PC-9 (cell line): ENCODE results near the gene SNAP47. TPM values are rescaled to one million over a fixed set of nuclear protein-coding genes. Genes with fewer than 3 reads are reported as not detected.

ENCODE experiments used
- BruUV-seq: library from RNA; stranded (reverse); fragments of 400-500 nt; replicated peaks from 2 replicates; lab custom pipeline; 2021; lab: Mats Ljungman, UMichigan
- CTCF ChIA-PET: fragments of 300-600 bp; sonication (Branson Sonifier 250); formaldehyde crosslinking; loops from one replicate; lab custom pipeline; 2022; ENCODE audit warnings: antibody characterized with exemption; lab: Charles Lee
- POLR2A ChIA-PET: fragments of 300-600 bp; sonication (Branson Sonifier 250); formaldehyde crosslinking; loops from one replicate; lab custom pipeline; 2022; ENCODE audit warnings: antibody characterized with exemption; ENCODE audit not compliant: unreplicated experiment; lab: Charles Lee
- DNase-seq, 2 experiments: peaks; one replicate each; pipeline versions ENCODE4 v3.0.0 to v3.0.0-alpha.2; 2015 to 2022; ENCODE audit warnings: mixed read lengths in 1 of 2
- H2AFZ ChIP-seq: fragments of 200-600 bp; sonication (generic); 2 replicates; pipeline ENCODE4 v1.8.1; 2017; ENCODE audit warnings: antibody characterized with exemption
- H3F3A ChIP-seq: fragments of 200-600 bp; sonication (generic); 2 replicates; pipeline ENCODE4 v1.8.1; 2017; ENCODE audit warnings: antibody characterized with exemption, mild to moderate bottlenecking, low read depth; ENCODE audit not compliant: insufficient read depth
- H3K27ac ChIP-seq: fragments of 200-600 bp; sonication (generic); 2 replicates; pipeline ENCODE4 v1.6.1; 2016; ENCODE audit warnings: mixed run types
- H3K27me3 ChIP-seq: fragments of 200-600 bp; sonication (generic); 2 replicates; pipeline ENCODE4 v1.6.1; 2016; ENCODE audit warnings: low read depth, mixed run types; ENCODE audit not compliant: insufficient read depth
- H3K36me3 ChIP-seq: fragments of 200-600 bp; sonication (generic); 2 replicates; pipeline ENCODE4 v1.6.1; 2016; ENCODE audit warnings: low read depth, mixed run types
- H3K4me1 ChIP-seq: fragments of 200-600 bp; sonication (generic); replicated peaks from 2 replicates; pipeline ENCODE4 v1.6.1; 2016; ENCODE audit warnings: mixed run types; ENCODE audit not compliant: insufficient read depth
- H3K4me2 ChIP-seq: fragments of 200-600 bp; sonication (generic); 2 replicates; pipeline ENCODE4 v1.6.1; 2017; ENCODE audit warnings: mixed run types
- H3K4me3 ChIP-seq: fragments of 200-600 bp; sonication (generic); 2 replicates; pipeline ENCODE4 v1.6.1; 2016; ENCODE audit warnings: mixed run types
- H3K79me2 ChIP-seq: fragments of 200-600 bp; sonication (generic); 2 replicates; pipeline ENCODE4 v1.6.1; 2017; ENCODE audit warnings: low read depth, mixed run types
- H3K9me2 ChIP-seq: fragments of 200-600 bp; sonication (generic); 2 replicates; pipeline ENCODE4 v1.8.1; 2017; ENCODE audit warnings: mild to moderate bottlenecking; ENCODE audit not compliant: insufficient read depth
- H3K9me3 ChIP-seq: fragments of 200-600 bp; sonication (generic); 2 replicates; pipeline ENCODE4 v1.8.1; 2016; ENCODE audit warnings: low read depth; ENCODE audit not compliant: insufficient read depth
- H4K20me1 ChIP-seq: fragments of 200-600 bp; sonication (generic); 2 replicates; pipeline ENCODE4 v1.8.1; 2017; ENCODE audit not compliant: insufficient read depth
- EZH2 ChIP-seq: fragments of 200-600 bp; sonication (generic); IDR thresholded peaks from 2 replicates; pipeline ENCODE4 v1.8.0; 2017; ENCODE audit warnings: antibody characterized with exemption, low read depth
- intact Hi-C: fragments of 100-400 bp; cut with micrococcal nuclease; formaldehyde crosslinking; loops from one replicate; pipeline ENCODE4 v1.10.0; 2022; ENCODE audit not compliant: unreplicated experiment
- total RNA-seq: library from RNA; stranded (reverse); gene quantifications from 2 replicates; pipeline ENCODE4 v1.2.3, GENCODE V29; 2021
- TF ChIP-seq, protein P1 (sequence below): fragments of 200-600 bp; sonication (generic); conservative IDR thresholded peaks from 2 replicates; pipeline ENCODE4 v1.6.1; 2017; ENCODE audit warnings: mixed run types, antibody characterized with exemption, mild to moderate bottlenecking, moderate library complexity

SNAP47 gene
- total RNA-seq, 1 experiment from 2014 or later, result 70.2 TPM

DNA sequence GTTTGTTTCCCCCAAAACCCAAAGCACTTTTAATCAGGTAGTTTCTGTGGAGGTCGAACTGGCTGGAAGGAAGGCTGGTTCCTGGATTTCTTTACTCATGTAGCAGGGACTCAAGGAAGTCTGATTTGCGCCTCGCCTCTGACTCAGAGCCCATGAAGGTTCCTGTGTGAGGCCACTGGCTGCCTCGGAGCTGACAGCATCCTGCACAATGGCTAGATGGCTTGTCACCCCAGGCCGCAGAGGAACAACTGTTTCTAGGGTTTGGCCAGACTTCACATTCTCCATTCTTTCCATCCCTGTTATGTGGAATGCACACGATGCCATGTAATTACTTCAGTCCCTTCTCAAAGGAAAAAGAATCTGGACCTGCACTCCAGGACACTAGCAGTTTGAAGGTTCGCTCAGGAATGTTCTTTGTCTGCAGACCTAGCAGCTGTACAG, 41.1 kb downstream of the SNAP47 start:
- no peaks in the 10 kb centered on the region for H3K4me1 ChIP-seq
- H3K36me3 ChIP-seq, result no peaks in the 10 kb centered on the region
- H3K4me3 ChIP-seq, result no peak overlapping the region
- ChIA-PET POLR2A (interaction anchor here (0.6 to 1.2 kb wide), 3 partner anchors 10 to 307 kb away, joined by 4 to 6 read pairs (median 5); no protein-coding TSS in a partner anchor), CTCF (interaction anchor here (0.6 kb wide), 1 partner anchor 696 kb away, joined by 5 read pairs; no protein-coding TSS in a partner anchor)
- H3K79me2 ChIP-seq, result no peaks in the 10 kb centered on the region
- intact Hi-C loops, result loop anchor here (1.0 kb wide), 1 partner anchor 10 kb away; no protein-coding TSS in a partner anchor
- H4K20me1 ChIP-seq, result peaks cover 4% of the 10 kb centered on the region; the same call in 1 of the 2 replicates
- no peak for TF ChIP-seq EZH2
- TF ChIP-seq, protein P1, sequence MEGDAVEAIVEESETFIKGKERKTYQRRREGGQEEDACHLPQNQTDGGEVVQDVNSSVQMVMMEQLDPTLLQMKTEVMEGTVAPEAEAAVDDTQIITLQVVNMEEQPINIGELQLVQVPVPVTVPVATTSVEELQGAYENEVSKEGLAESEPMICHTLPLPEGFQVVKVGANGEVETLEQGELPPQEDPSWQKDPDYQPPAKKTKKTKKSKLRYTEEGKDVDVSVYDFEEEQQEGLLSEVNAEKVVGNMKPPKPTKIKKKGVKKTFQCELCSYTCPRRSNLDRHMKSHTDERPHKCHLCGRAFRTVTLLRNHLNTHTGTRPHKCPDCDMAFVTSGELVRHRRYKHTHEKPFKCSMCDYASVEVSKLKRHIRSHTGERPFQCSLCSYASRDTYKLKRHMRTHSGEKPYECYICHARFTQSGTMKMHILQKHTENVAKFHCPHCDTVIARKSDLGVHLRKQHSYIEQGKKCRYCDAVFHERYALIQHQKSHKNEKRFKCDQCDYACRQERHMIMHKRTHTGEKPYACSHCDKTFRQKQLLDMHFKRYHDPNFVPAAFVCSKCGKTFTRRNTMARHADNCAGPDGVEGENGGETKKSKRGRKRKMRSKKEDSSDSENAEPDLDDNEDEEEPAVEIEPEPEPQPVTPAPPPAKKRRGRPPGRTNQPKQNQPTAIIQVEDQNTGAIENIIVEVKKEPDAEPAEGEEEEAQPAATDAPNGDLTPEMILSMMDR, result no peak
- H3K9me2 ChIP-seq, result no peaks in the 10 kb centered on the region
- peak in 1 of 2 experiments; percentile 68 for DNase-seq
- H2AFZ ChIP-seq, result no peak overlapping the region
- H3K9me3 ChIP-seq, result no peaks in the 10 kb centered on the region
- no peak overlapping the region for H3K4me2 ChIP-seq
- no peaks in the 10 kb centered on the region for H3K27me3 ChIP-seq
- BruUV-seq, result no TSS peak
- H3K27ac ChIP-seq, result no peak overlapping the region
- H3F3A ChIP-seq, result no peaks in the 10 kb centered on the region

DNA sequence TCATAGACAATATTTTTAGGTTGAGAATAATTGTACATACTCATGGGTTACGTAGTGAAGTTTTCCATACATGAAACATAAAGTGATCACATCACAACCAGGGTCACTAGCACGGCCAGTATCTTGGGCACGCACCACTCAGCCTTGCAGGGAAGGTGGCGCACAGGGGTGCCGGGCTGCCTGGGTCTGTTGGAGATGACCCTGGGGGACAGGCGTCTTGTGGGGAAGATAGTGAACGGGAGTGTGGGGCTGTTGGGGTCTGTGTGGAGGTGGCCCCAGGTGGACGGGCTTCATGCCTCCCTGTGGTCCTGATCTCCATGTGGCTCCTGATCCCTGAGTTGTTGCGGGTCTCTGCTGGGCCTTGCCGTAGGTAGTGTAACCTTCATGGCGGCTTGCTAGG, 41.9 kb downstream of the SNAP47 start:
- Histone ChIP-seq H3F3A (no peaks in the 10 kb centered on the region), H3K27ac (no peak overlapping the region), H3K4me3 (no peak overlapping the region), H3K27me3 (no peaks in the 10 kb centered on the region), H3K36me3 (no peaks in the 10 kb centered on the region), H3K9me2 (no peaks in the 10 kb centered on the region), H3K9me3 (no peaks in the 10 kb centered on the region), H3K4me1 (no peaks in the 10 kb centered on the region), H3K4me2 (no peak overlapping the region), H3K79me2 (no peaks in the 10 kb centered on the region), H2AFZ (no peak overlapping the region), H4K20me1 (peaks cover 4% of the 10 kb centered on the region; the same call in 1 of the 2 replicates)
- ChIA-PET CTCF (no interaction called here), POLR2A (no interaction called here)
- DNase-seq, result no peak
- no TSS peak for BruUV-seq
- intact Hi-C loops, result no loop called here
- TF ChIP-seq EZH2, result no peak
- TF ChIP-seq, protein P1, result no peak

DNA sequence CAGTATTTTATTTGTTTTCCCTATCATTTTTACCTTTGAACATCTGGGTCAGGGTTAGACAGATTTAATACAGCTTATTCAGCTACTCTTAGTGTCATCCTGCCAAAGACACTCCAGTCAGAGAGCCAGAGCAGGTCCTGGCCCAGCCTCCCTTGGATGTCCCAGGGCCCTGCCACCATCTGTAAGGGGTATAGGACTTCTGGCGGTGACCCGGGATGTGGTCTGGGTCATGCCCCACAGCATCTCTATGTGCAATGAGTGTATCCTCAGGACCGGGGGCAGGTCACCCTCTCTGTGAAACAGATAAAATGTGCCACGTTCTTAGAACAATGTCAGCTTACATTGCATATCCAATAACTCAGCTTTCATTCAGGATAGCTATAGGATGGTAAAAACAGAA, 42.4 kb downstream of the SNAP47 start:
- no peak overlapping the region for H3K4me3 ChIP-seq
- no peak for TF ChIP-seq EZH2
- TF ChIP-seq, protein P1, result no peak
- H3K9me3 ChIP-seq, result no peaks in the 10 kb centered on the region
- H3K79me2 ChIP-seq, result no peaks in the 10 kb centered on the region
- no peaks in the 10 kb centered on the region for H3F3A ChIP-seq
- intact Hi-C loops, result loop anchor here (1.0 kb wide), 1 partner anchor 10 kb away; no protein-coding TSS in a partner anchor
- no peaks in the 10 kb centered on the region for H3K4me1 ChIP-seq
- ChIA-PET CTCF (no interaction called here), POLR2A (interaction anchor here (0.6 kb wide), 1 partner anchor 24 kb away, joined by 3 read pairs; no protein-coding TSS in a partner anchor)
- H2AFZ ChIP-seq, result no peak overlapping the region
- H3K36me3 ChIP-seq, result no peaks in the 10 kb centered on the region
- H3K27ac ChIP-seq, result no peak overlapping the region
- H3K27me3 ChIP-seq, result no peaks in the 10 kb centered on the region
- BruUV-seq, result no TSS peak
- no peak for DNase-seq
- H3K9me2 ChIP-seq, result no peaks in the 10 kb centered on the region
- H3K4me2 ChIP-seq, result no peak overlapping the region
- H4K20me1 ChIP-seq, result peaks cover 4% of the 10 kb centered on the region; the same call in 1 of the 2 replicates
